Neural cell (in vitro differentiated cells): ENCODE data around the gene HACD4. TPM values are rescaled to one million over a fixed set of nuclear protein-coding genes. Genes with fewer than 3 reads are reported as not detected.

ENCODE experiments used
- H2AFZ ChIP-seq: fragments of 200-600, 300-800 bp; sonication (generic), shearing (Covaris generic); 2 replicates; pipeline ENCODE4 v1.6.0; 2014; ENCODE audit warnings: low read depth, mild to moderate bottlenecking, antibody characterized with exemption, low read length, moderate library complexity
- H3F3A ChIP-seq: fragments of 200-600 bp; shearing (Covaris generic); 2 replicates; pipeline ENCODE4 v1.6.1; 2016; ENCODE audit warnings: mild to moderate bottlenecking, moderate library complexity, mixed read lengths, antibody characterized with exemption, low read length; ENCODE audit not compliant: insufficient read depth, poor library complexity, severe bottlenecking
- H3K27ac ChIP-seq: fragments of 200-600, 300-800 bp; sonication (generic), shearing (Covaris generic); 2 replicates; pipeline ENCODE4 v1.5.1; 2014; ENCODE audit warnings: mild to moderate bottlenecking, low read length, moderate library complexity
- H3K27me3 ChIP-seq: fragments of 300-800, 200-600 bp; sonication (generic), shearing (Covaris generic); 2 replicates; pipeline ENCODE4 v1.6.0; 2014; ENCODE audit warnings: mild to moderate bottlenecking, low read depth, low read length, moderate library complexity; ENCODE audit not compliant: insufficient read depth
- H3K36me3 ChIP-seq: fragments of 300-800, 200-600 bp; sonication (generic), shearing (Covaris generic); 2 replicates; pipeline ENCODE4 v1.5.1; 2014; ENCODE audit warnings: mild to moderate bottlenecking, antibody characterized with exemption, low read length, moderate library complexity; ENCODE audit not compliant: insufficient read depth
- H3K4me2 ChIP-seq: fragments of 300-800, 200-600 bp; sonication (generic), shearing (Covaris generic); 2 replicates; pipeline ENCODE4 v1.6.0; 2014; ENCODE audit warnings: mild to moderate bottlenecking, low read length
- H3K4me3 ChIP-seq: fragments of 300-800, 200-600 bp; sonication (generic), shearing (Covaris generic); 2 replicates; pipeline ENCODE4 v1.5.1; 2014; ENCODE audit warnings: mild to moderate bottlenecking, low read length, moderate library complexity
- H3K79me2 ChIP-seq: fragments of 200-600 bp; shearing (Covaris generic); replicated peaks from 2 replicates; pipeline ENCODE4 v1.6.0; 2014; ENCODE audit warnings: mild to moderate bottlenecking, low read length, moderate library complexity; ENCODE audit not compliant: insufficient read depth
- H3K9ac ChIP-seq: fragments of 300-800, 200-600 bp; sonication (generic), shearing (Covaris generic); 2 replicates; pipeline ENCODE4 v1.6.1; 2016; ENCODE audit warnings: mild to moderate bottlenecking, low read length, mixed read lengths
- H3K9me2 ChIP-seq: fragments of 200-600 bp; shearing (Covaris generic); 2 replicates; pipeline ENCODE4 v1.6.1; 2016; ENCODE audit warnings: mild to moderate bottlenecking, low read length, mixed read lengths; ENCODE audit not compliant: insufficient read depth
- H3K9me3 ChIP-seq: fragments of 200-600, 300-800 bp; sonication (generic), shearing (Covaris generic); 2 replicates; pipeline ENCODE4 v1.6.1; 2016; ENCODE audit warnings: mild to moderate bottlenecking, mixed run types, low read length, moderate library complexity, mixed read lengths
- H4K20me1 ChIP-seq: fragments of 200-600 bp; shearing (Covaris generic); 2 replicates; pipeline ENCODE4 v1.6.1; 2016; ENCODE audit warnings: mild to moderate bottlenecking, mixed run types; ENCODE audit not compliant: insufficient read depth
- CTCF ChIP-seq: fragments of 450-650 bp; IDR thresholded peaks from 2 replicates; pipeline ENCODE4 v1.5.1; 2014; ENCODE audit warnings: antibody characterized with exemption, mild to moderate bottlenecking, moderate library complexity; ENCODE audit not compliant: poor library complexity, severe bottlenecking
- EP300 ChIP-seq: fragments of 450-650 bp; conservative IDR thresholded peaks from 2 replicates; pipeline ENCODE4 v1.6.1; 2014; ENCODE audit warnings: antibody characterized with exemption, mild to moderate bottlenecking, moderate library complexity; ENCODE audit not compliant: poor library complexity, severe bottlenecking
- EZH2 ChIP-seq: fragments of 200-600, 300-800 bp; shearing (Covaris generic), sonication (generic); IDR thresholded peaks from 2 replicates; pipeline ENCODE4 v1.6.1; 2014; ENCODE audit warnings: antibody characterized with exemption, low read length, borderline replicate concordance, mild to moderate bottlenecking; ENCODE audit not compliant: insufficient read depth, poor library complexity, severe bottlenecking
- MXI1 ChIP-seq: fragments of 450-650 bp; conservative IDR thresholded peaks from 2 replicates; pipeline ENCODE4 v1.6.1; 2014; ENCODE audit warnings: antibody characterized with exemption, mild to moderate bottlenecking; ENCODE audit not compliant: poor library complexity, severe bottlenecking
- POLR2AphosphoS5 ChIP-seq: IDR thresholded peaks from 2 replicates; pipeline ENCODE4 v1.6.1; 2012
- REST ChIP-seq: IDR thresholded peaks from 2 replicates; pipeline ENCODE4 v1.6.1; 2012; ENCODE audit warnings: borderline replicate concordance
- TAF1 ChIP-seq: IDR thresholded peaks from 2 replicates; pipeline ENCODE4 v1.6.1; 2012; ENCODE audit warnings: low read depth
- polyA plus RNA-seq: library from polyadenylated mRNA; depleted of rRNA; stranded (reverse); fragments of >200 nt; gene quantifications from 2 replicates; pipeline ENCODE4 v1.2.3, GENCODE V29; 2014

Gene HACD4
- polyA plus RNA-seq, 1 donor from 2014 or later: not detected

GRCh38 chr9:21002040-21002439 lies 29.4 kb downstream of the HACD4 start:
- Histone ChIP-seq H3K4me3 (no peak overlapping the region), H3F3A (no peaks in the 10 kb centered on the region), H3K9me3 (no peaks in the 10 kb centered on the region), H2AFZ (no peak overlapping the region), H3K79me2 (no peaks in the 10 kb centered on the region), H3K9me2 (no peaks in the 10 kb centered on the region), H4K20me1 (no peaks in the 10 kb centered on the region), H3K4me2 (no peak overlapping the region), H3K27ac (no peak overlapping the region), H3K36me3 (no peaks in the 10 kb centered on the region), H3K9ac (no peak overlapping the region), H3K27me3 (no peaks in the 10 kb centered on the region)
- TF ChIP-seq EZH2: no peak
- no peak for TF ChIP-seq CTCF
- no peak for TF ChIP-seq REST
- TF ChIP-seq POLR2AphosphoS5: no peak
- TF ChIP-seq EP300: no peak
- no peak for TF ChIP-seq TAF1
- TF ChIP-seq MXI1: no peak

- H4K20me1 ChIP-seq: no peaks in the 10 kb centered on the region
- H3F3A ChIP-seq: no peaks in the 10 kb centered on the region
- no peak overlapping the region for H3K27ac ChIP-seq
- H3K9me3 ChIP-seq: no peaks in the 10 kb centered on the region
- H3K4me3 ChIP-seq: no peak overlapping the region
- H3K27me3 ChIP-seq: no peaks in the 10 kb centered on the region
- no peak overlapping the region for H3K9ac ChIP-seq
- TF ChIP-seq EP300 (no peak), EZH2 (no peak)
- no peaks in the 10 kb centered on the region for H3K9me2 ChIP-seq
- H2AFZ ChIP-seq: no peak overlapping the region
- H3K79me2 ChIP-seq: no peaks in the 10 kb centered on the region
- H3K4me2 ChIP-seq: no peak overlapping the region
- no peaks in the 10 kb centered on the region for H3K36me3 ChIP-seq
Measured at GRCh38 chr9:21001581-21001980, 29.9 kb downstream of the HACD4 start.

- TF ChIP-seq CTCF: no peak
- Histone ChIP-seq H3F3A (no peaks in the 10 kb centered on the region), H3K27ac (peak overlapping the region; percentile 67), H3K9me2 (no peaks in the 10 kb centered on the region), H3K9me3 (no peaks in the 10 kb centered on the region), H4K20me1 (no peaks in the 10 kb centered on the region), H3K36me3 (no peaks in the 10 kb centered on the region), H3K27me3 (no peaks in the 10 kb centered on the region), H2AFZ (no peak overlapping the region), H3K9ac (peak overlapping the region; percentile 28), H3K4me3 (no peak overlapping the region), H3K79me2 (no peaks in the 10 kb centered on the region), H3K4me2 (no peak overlapping the region)
Measured at GRCh38 chr9:20997503-20998076, 33.9 kb downstream of the HACD4 start.
